Keratinocyte (primary cell): ENCODE measurements around the gene MICAL3. TPM values are rescaled to one million over a fixed set of nuclear protein-coding genes. Genes with fewer than 3 reads are reported as not detected.
"Not testable (repeated sequence)": the region's sequence is repeated elsewhere in the genome, so short reads cannot be mapped to it uniquely, and the experiment has no call there.

Source experiments
- DNase-seq: peaks from one replicate; pipeline ENCODE4 v3.0.0-alpha.2; 2011; ENCODE audit warnings: low read depth, missing footprints, low spot score
- FAIRE-seq: peaks from 2 replicates; lab custom pipeline; 2011; peaks lifted over from hg19 to GRCh38; lab: Jason Lieb, UNC
- H2AFZ ChIP-seq: 2 replicates; pipeline ENCODE4 v1.6.0; 2012; ENCODE audit warnings: low read length, control low read depth, inconsistent platforms; ENCODE audit not compliant: control insufficient read depth
- H3K27ac ChIP-seq: 2 replicates; pipeline ENCODE4 v1.5.1; 2011; ENCODE audit warnings: low read length; ENCODE audit not compliant: control insufficient read depth, insufficient read depth
- H3K27me3 ChIP-seq: 3 replicates; pipeline ENCODE4 v1.6.0; 2011; ENCODE audit warnings: low read length; ENCODE audit not compliant: control insufficient read depth, insufficient read depth; ENCODE audit errors: extremely low read depth
- H3K36me3 ChIP-seq, 2 experiments: 2 replicates in 1 of 2; 3 replicates in 1 of 2; pipeline ENCODE4 v1.5.1; 2011; ENCODE audit warnings: low read length in 2 of 2, mild to moderate bottlenecking in 1 of 2; ENCODE audit not compliant: control insufficient read depth in 2 of 2, insufficient read depth in 2 of 2; ENCODE audit errors: extremely low read depth in 1 of 2
- H3K4me1 ChIP-seq: 3 replicates; pipeline ENCODE4 v1.5.1; 2011; ENCODE audit warnings: low read length; ENCODE audit not compliant: control insufficient read depth, insufficient read depth; ENCODE audit errors: extremely low read depth
- H3K4me2 ChIP-seq: 3 replicates; pipeline ENCODE4 v1.6.0; 2011; ENCODE audit warnings: low read depth, low read length; ENCODE audit not compliant: control insufficient read depth, insufficient read depth; ENCODE audit errors: extremely low read depth
- H3K4me3 ChIP-seq, 3 experiments: fragments of 200-600 bp in 1 of 3; sonication (generic) in 1 of 3; 2 replicates in 2 of 3; 3 replicates in 1 of 3; pipeline ENCODE4 v1.5.1; 2011 to 2016; ENCODE audit warnings: low read length in 3 of 3, mild to moderate bottlenecking in 3 of 3, control low read depth in 2 of 3, inconsistent platforms in 1 of 3, low read depth in 1 of 3, mixed read lengths in 1 of 3, mixed run types in 1 of 3, moderate library complexity in 1 of 3; ENCODE audit not compliant: control insufficient read depth in 2 of 3, insufficient read depth in 2 of 3; ENCODE audit errors: extremely low read depth in 1 of 3
- H3K79me2 ChIP-seq: 2 replicates; pipeline ENCODE4 v1.6.0; 2012; ENCODE audit warnings: low read length; ENCODE audit not compliant: control insufficient read depth, insufficient read depth
- H3K9ac ChIP-seq: 3 replicates; pipeline ENCODE4 v1.6.0; 2011; ENCODE audit warnings: low read length; ENCODE audit not compliant: control insufficient read depth, insufficient read depth; ENCODE audit errors: extremely low read depth
- H3K9me1 ChIP-seq: 3 replicates; pipeline ENCODE4 v1.6.0; 2011; ENCODE audit warnings: low read length; ENCODE audit not compliant: control insufficient read depth, insufficient read depth; ENCODE audit errors: extremely low read depth
- H3K9me3 ChIP-seq: 2 replicates; pipeline ENCODE4 v1.5.1; 2012; ENCODE audit warnings: low read depth, low read length; ENCODE audit not compliant: control insufficient read depth
- H4K20me1 ChIP-seq: 3 replicates; pipeline ENCODE4 v1.6.0; 2011; ENCODE audit warnings: low read length; ENCODE audit not compliant: control insufficient read depth, insufficient read depth; ENCODE audit errors: extremely low read depth
- CTCF ChIP-seq, 3 experiments: IDR thresholded peaks in 1 of 3; conservative IDR thresholded peaks in 1 of 3; optimal IDR thresholded peaks in 1 of 3; 2 replicates in 2 of 3; 3 replicates in 1 of 3; pipeline versions ENCODE3 to v1.5.1; 2011; ENCODE audit warnings: low read length in 3 of 3, mild to moderate bottlenecking in 3 of 3, moderate library complexity in 2 of 3, control low read depth in 1 of 3, inconsistent platforms in 1 of 3; ENCODE audit not compliant: insufficient read depth in 2 of 3; ENCODE audit errors: extremely low read depth in 1 of 3
- EZH2 ChIP-seq: IDR thresholded peaks from one replicate; pipeline ENCODE4 v1.6.1; 2012; ENCODE audit warnings: inconsistent platforms, mild to moderate bottlenecking, low read length, moderate library complexity
- dilution Hi-C: fragments of 300-500 bp; cut with MboI; formaldehyde crosslinking; loops from one replicate; pipeline ENCODE4 v1.7.0; 2020; ENCODE audit warnings: low sequenced_read_pairs; ENCODE audit not compliant: extremely low pct_ligation_motif_present
- polyA plus RNA-seq, 5 experiments: library from polyadenylated mRNA; depleted of rRNA in 3 of 5; stranded (reverse) in 3 of 5; stranded (forward) in 1 of 5; unstranded in 1 of 5; fragments of >200 nt; gene quantifications; 1 replicate in 1 of 5; 2 replicates in 3 of 5; 3 replicates in 1 of 5; pipeline versions ENCODE4 v1.2.1 to v1.2.3, GENCODE V29; 2011 to 2012; ENCODE audit warnings: missing spikeins in 2 of 5, low read depth in 1 of 5, low replicate concordance in 1 of 5

Gene MICAL3
- polyA plus RNA-seq, 1 donor (not counting 4 experiments of a cell fraction or from before 2014, with no cell fraction given) = 27.9 TPM

GRCh38 chr22:18044548-18045271, 20.3 kb upstream of the MICAL3 start:
- no peaks in the 10 kb centered on the region for H3K36me3 ChIP-seq
- no peak overlapping the region for H2AFZ ChIP-seq
- no peak overlapping the region for H3K27ac ChIP-seq

GRCh38 chr22:18042685-18043084, 18.3 kb upstream of the MICAL3 start:
- TF ChIP-seq EZH2 (no peak), CTCF (optimal IDR thresholded peaks at IDR 0.05 in 1 of 3, IDR thresholded peaks at IDR 0.05 in 1 of 3, conservative IDR thresholded peaks at IDR 0.05 in 1 of 3; ENCODE audit: extremely low read depth in 1 of 3, insufficient read depth in 2 of 3, low read length in 3 of 3) (no peak)
- no peak overlapping the region for H2AFZ ChIP-seq
- FAIRE-seq (peak; percentile 29), DNase-seq (no peak)
- no peak overlapping the region for H3K9ac ChIP-seq
- H3K9me3 ChIP-seq = no peaks in the 10 kb centered on the region
- no peaks in the 10 kb centered on the region for H3K79me2 ChIP-seq
- no peak overlapping the region for H3K4me2 ChIP-seq
- H3K9me1 ChIP-seq = no peaks in the 10 kb centered on the region
- H3K4me1 ChIP-seq = peaks cover 9% of the 10 kb centered on the region
- dilution Hi-C loops = no loop called here
- H3K4me3 ChIP-seq = no peak overlapping the region
- no peaks in the 10 kb centered on the region for H3K36me3 ChIP-seq
- no peak overlapping the region for H3K27ac ChIP-seq
- H4K20me1 ChIP-seq = no peaks in the 10 kb centered on the region
- no peaks in the 10 kb centered on the region for H3K27me3 ChIP-seq

More at GRCh38 chr22:18044548-18045271, 20.3 kb upstream of the MICAL3 start:
- TF ChIP-seq EZH2 (no peak), CTCF (optimal IDR thresholded peaks at IDR 0.05 in 1 of 3, IDR thresholded peaks at IDR 0.05 in 1 of 3, conservative IDR thresholded peaks at IDR 0.05 in 1 of 3; ENCODE audit: extremely low read depth in 1 of 3, insufficient read depth in 2 of 3, low read length in 3 of 3) (no peak)
- Histone ChIP-seq H4K20me1 (no peaks in the 10 kb centered on the region), H3K9ac (no peak overlapping the region), H3K4me3 (no peak overlapping the region), H3K9me1 (no peaks in the 10 kb centered on the region), H3K4me1 (peaks cover 14% of the 10 kb centered on the region), H3K9me3 (no peaks in the 10 kb centered on the region), H3K79me2 (no peaks in the 10 kb centered on the region), H3K27me3 (no peaks in the 10 kb centered on the region), H3K4me2 (no peak overlapping the region)
- dilution Hi-C loops = no loop called here
- DNase-seq (no peak), FAIRE-seq (no peak)

DNA sequence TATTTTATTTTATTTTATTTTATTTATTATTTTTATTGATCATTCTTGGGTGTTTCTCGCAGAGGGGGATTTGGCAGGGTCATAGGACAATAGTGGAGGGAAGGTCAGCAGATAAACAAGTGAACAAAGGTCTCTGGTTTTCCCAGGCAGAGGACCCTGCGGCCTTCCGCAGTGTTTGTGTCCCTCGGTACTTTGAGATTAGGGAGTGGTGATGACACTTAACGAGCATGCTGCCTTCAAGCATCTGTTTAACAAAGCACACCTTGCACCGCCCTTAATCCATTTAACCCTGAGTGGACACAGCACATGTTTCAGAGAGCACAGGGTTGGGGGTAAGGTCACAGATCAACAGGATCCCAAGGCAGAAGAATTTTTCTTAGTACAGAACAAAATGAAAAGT, 16.5 kb upstream of the MICAL3 start:
- H3K9ac ChIP-seq, H3K36me3 ChIP-seq, FAIRE-seq, dilution Hi-C loops, H3K4me3 ChIP-seq, H3K9me3 ChIP-seq, H3K27ac ChIP-seq, H3K79me2 ChIP-seq, H3K4me2 ChIP-seq, DNase-seq, H4K20me1 ChIP-seq, H3K9me1 ChIP-seq, H3K27me3 ChIP-seq, H2AFZ ChIP-seq: not testable (repeated sequence)
- peaks cover 14% of the 10 kb centered on the region for H3K4me1 ChIP-seq
